Progenitor cell of endocrine pancreas (in vitro differentiated cells): ENCODE results near the gene TAC4. TPM values are rescaled to one million over a fixed set of nuclear protein-coding genes. Genes with fewer than 3 reads are reported as not detected.
"Not testable (repeated sequence)": the region's sequence is repeated elsewhere in the genome, so short reads cannot be mapped to it uniquely, and the experiment has no call there.

ENCODE experiments used
- DNase-seq: peaks from one replicate; pipeline ENCODE4 v3.0.0; 2021; ENCODE audit warnings: low spot score; ENCODE audit not compliant: unreplicated experiment
- H3K27ac Mint-ChIP-seq: 2 replicates; pipeline ENCODE4 v1.8.0; 2021; ENCODE audit warnings: mild to moderate bottlenecking, moderate library complexity, mixed read lengths
- H3K27me3 Mint-ChIP-seq: 2 replicates; pipeline ENCODE4 v1.8.0; 2021; ENCODE audit warnings: mixed read lengths
- H3K36me3 Mint-ChIP-seq: 2 replicates; pipeline ENCODE4 v1.8.0; 2022; ENCODE audit warnings: mixed read lengths; ENCODE audit not compliant: insufficient read depth
- H3K4me1 Mint-ChIP-seq: 2 replicates; pipeline ENCODE4 v1.8.0; 2021; ENCODE audit warnings: low read depth, mixed read lengths
- H3K4me3 Mint-ChIP-seq: 2 replicates; pipeline ENCODE4 v1.8.0; 2021; ENCODE audit warnings: low read depth, mild to moderate bottlenecking, moderate library complexity, mixed read lengths
- H3K9me3 Mint-ChIP-seq: 2 replicates; pipeline ENCODE4 v1.8.0; 2021; ENCODE audit warnings: low read depth, mixed read lengths
- total RNA-seq: library from RNA; stranded (reverse); gene quantifications from 2 replicates; pipeline ENCODE4 v1.2.1, GENCODE V29; 2021
- TF ChIP-seq, protein P1 (sequence below): fragments of 200-600 bp; sonication (generic); IDR thresholded peaks from one replicate; pipeline ENCODE4 v1.5.0; 2021; ENCODE audit warnings: antibody characterized with exemption, mild to moderate bottlenecking; ENCODE audit not compliant: unreplicated experiment

Gene TAC4
- total RNA-seq, 1 donor from 2014 or later: not detected

DNA sequence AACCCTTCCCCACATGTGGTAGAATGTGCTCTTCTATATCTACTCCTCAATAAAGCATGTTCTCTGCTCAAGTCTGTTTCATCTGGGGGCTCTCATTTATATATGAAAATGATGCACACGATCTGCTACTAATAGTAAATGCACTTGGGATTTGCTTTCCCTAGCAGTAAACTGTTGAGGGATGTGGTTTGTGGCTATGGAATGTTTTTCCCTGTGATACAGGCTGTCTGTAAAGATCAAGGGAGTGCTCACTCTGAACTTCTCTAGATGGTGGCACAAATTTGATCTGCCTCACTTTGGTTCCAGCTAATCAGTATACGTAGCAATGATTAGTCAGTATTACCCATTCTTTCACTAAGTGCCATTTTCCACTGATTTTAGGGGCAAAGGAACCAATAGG lies 18.8 kb downstream of the TAC4 start:
- TF ChIP-seq, protein P1, sequence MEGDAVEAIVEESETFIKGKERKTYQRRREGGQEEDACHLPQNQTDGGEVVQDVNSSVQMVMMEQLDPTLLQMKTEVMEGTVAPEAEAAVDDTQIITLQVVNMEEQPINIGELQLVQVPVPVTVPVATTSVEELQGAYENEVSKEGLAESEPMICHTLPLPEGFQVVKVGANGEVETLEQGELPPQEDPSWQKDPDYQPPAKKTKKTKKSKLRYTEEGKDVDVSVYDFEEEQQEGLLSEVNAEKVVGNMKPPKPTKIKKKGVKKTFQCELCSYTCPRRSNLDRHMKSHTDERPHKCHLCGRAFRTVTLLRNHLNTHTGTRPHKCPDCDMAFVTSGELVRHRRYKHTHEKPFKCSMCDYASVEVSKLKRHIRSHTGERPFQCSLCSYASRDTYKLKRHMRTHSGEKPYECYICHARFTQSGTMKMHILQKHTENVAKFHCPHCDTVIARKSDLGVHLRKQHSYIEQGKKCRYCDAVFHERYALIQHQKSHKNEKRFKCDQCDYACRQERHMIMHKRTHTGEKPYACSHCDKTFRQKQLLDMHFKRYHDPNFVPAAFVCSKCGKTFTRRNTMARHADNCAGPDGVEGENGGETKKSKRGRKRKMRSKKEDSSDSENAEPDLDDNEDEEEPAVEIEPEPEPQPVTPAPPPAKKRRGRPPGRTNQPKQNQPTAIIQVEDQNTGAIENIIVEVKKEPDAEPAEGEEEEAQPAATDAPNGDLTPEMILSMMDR: no peak
- Mint-ChIP-seq H3K27ac (no peak overlapping the region), H3K4me3 (no peak overlapping the region), H3K36me3 (peaks cover 20% of the 10 kb centered on the region), H3K9me3 (no peaks in the 10 kb centered on the region), H3K4me1 (no peaks in the 10 kb centered on the region), H3K27me3 (no peaks in the 10 kb centered on the region)
- DNase-seq: no peak

DNA sequence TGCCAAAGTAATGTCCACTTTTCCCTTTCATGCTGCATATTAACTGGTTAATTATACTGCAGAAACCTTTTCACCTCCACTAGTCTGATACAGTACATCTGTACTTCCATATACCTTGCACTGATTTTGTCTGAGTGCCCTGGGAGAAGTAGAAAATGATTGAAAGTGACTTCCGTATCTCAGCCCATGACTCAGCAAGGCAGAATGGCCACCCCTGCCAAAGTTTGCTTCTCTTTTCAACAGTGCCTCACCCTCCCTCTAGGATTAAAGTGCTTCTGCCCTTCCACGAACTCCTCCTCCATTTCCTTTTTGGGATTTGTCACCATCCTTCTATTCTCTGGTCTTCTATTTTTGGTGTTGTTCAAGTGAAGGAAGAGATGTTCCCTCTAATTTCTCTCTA lies 19.5 kb downstream of the TAC4 start:
- H3K4me3 Mint-ChIP-seq, H3K9me3 Mint-ChIP-seq, H3K27me3 Mint-ChIP-seq, H3K27ac Mint-ChIP-seq, H3K4me1 Mint-ChIP-seq, DNase-seq: not testable (repeated sequence)
- H3K36me3 Mint-ChIP-seq: peaks cover 16% of the 10 kb centered on the region

DNA sequence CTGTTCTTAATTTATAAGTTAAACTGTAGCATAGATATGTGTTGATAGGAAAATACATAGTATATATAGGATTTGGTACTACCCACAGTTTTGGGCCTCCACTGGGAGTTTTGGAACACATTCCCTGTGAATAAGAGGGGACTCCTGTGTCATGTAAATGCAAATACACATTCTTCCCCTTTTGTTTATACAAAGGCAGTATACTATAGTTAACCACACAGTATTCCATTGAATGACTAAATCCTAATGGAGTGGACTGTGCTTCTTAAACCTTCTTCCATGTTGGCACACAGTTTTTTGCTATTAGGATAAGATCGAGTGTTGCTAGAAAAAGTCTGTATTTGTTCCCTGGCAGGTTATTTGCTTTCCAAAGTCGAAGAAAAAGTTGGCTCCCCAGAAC lies 22.2 kb downstream of the TAC4 start:
- peaks cover 5% of the 10 kb centered on the region for H3K4me1 Mint-ChIP-seq
- no peaks in the 10 kb centered on the region for H3K9me3 Mint-ChIP-seq
- H3K36me3 Mint-ChIP-seq: peaks cover 22% of the 10 kb centered on the region
- no peak overlapping the region for H3K4me3 Mint-ChIP-seq
- no peak for DNase-seq
- no peaks in the 10 kb centered on the region for H3K27me3 Mint-ChIP-seq
- TF ChIP-seq, protein P1: no peak
- no peak overlapping the region for H3K27ac Mint-ChIP-seq

GRCh38 chr17:49823614-49824013 lies 24.3 kb downstream of the TAC4 start:
- H3K4me1 Mint-ChIP-seq: peaks cover 7% of the 10 kb centered on the region
- TF ChIP-seq, protein P1: no peak
- no peak overlapping the region for H3K27ac Mint-ChIP-seq
- no peak for DNase-seq
- peaks cover 25% of the 10 kb centered on the region for H3K36me3 Mint-ChIP-seq
- H3K4me3 Mint-ChIP-seq: no peak overlapping the region
- no peaks in the 10 kb centered on the region for H3K9me3 Mint-ChIP-seq
- H3K27me3 Mint-ChIP-seq: no peaks in the 10 kb centered on the region

DNA sequence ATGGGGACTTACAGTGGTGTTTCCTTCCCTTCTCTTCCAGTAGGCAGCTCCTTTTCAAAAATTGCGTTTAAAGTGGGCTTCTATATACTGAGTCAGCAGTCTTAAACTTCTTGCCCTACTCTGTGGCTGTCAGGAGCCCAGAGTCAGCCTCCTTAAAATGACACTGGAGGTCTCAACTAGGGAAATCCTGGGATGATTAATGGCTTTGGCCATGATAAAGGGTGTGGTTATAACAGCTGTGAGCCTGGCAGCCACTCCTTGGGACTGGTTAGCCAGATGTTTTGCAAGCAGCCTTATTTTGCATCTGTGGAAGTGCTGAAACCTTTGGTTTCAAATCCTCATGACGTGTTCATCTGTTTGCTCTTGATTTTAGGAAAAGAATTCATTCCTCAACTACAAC lies 25.0 kb downstream of the TAC4 start:
- no peak overlapping the region for H3K4me3 Mint-ChIP-seq
- no peaks in the 10 kb centered on the region for H3K27me3 Mint-ChIP-seq
- DNase-seq: no peak
- no peak overlapping the region for H3K27ac Mint-ChIP-seq
- H3K36me3 Mint-ChIP-seq: peaks cover 23% of the 10 kb centered on the region
- no peaks in the 10 kb centered on the region for H3K9me3 Mint-ChIP-seq
- peaks cover 7% of the 10 kb centered on the region for H3K4me1 Mint-ChIP-seq
- TF ChIP-seq, protein P1: no peak

DNA sequence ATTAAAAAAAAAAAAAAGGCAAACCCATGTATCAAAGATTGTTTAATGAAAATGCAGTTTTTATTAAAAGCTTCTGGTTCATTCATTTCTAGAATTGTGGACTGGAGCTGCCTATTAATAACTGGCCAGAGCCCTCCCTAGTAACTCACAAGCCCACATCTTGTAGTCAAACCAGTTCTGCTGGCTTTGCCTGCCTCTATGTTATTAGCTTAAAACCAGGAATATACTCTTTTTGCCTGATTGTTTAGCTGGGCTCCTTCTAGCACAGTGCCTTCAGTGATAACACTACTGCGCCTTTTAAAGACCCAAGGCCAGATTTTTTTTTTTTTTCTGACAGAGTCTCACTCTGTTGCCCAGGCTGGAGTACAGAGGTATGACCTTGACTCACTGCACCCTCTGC lies 26.0 kb downstream of the TAC4 start:
- Mint-ChIP-seq H3K4me1 (peaks cover 7% of the 10 kb centered on the region), H3K36me3 (peaks cover 21% of the 10 kb centered on the region), H3K27me3 (no peaks in the 10 kb centered on the region), H3K4me3 (no peak overlapping the region), H3K9me3 (no peaks in the 10 kb centered on the region), H3K27ac (no peak overlapping the region)
- no peak for DNase-seq
- TF ChIP-seq, protein P1: no peak
